AG08396 (cell line): ENCODE data around the gene PPOX.

Source experiments
- DNase-seq: peaks from one replicate; pipeline ENCODE4 v3.0.0; 2012; ENCODE audit warnings: low spot score, mixed read lengths

The PPOX gene

DNA sequence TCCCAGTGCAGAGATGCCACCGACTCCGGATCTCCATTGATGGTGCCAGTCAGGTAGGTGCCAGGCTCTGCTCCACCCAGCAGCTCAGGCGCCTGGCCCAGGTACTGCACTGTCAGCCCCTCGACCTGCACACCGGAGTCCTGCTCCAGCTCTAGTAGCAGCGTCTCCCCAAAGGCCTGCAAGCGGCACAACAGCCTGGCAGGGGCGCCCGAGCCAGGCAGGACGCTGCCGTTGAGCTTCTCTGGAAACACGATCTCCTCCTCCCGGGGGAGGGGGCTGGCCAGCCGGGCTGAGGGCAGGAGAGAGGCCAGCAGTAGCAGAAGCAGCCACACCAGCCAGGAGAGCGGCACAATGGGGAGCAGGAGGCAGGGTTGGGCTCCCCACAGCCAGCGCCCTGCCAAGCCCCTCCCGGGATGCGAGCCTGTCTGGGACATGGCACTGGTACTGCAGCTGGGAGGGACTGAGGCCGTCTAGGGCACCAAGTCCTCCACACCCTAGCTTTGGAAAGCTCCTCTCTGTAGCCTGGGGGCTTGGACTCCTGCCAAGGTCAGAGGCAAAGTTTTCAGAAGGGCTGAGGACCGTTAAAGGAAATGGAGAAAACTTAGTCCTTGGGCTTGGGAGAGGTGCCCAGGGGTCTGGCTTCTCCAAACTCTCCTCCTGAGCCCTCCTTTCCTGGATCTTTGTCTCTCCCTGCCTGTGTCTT, 32.1 kb downstream of the PPOX start:
- DNase-seq: no peak

DNA sequence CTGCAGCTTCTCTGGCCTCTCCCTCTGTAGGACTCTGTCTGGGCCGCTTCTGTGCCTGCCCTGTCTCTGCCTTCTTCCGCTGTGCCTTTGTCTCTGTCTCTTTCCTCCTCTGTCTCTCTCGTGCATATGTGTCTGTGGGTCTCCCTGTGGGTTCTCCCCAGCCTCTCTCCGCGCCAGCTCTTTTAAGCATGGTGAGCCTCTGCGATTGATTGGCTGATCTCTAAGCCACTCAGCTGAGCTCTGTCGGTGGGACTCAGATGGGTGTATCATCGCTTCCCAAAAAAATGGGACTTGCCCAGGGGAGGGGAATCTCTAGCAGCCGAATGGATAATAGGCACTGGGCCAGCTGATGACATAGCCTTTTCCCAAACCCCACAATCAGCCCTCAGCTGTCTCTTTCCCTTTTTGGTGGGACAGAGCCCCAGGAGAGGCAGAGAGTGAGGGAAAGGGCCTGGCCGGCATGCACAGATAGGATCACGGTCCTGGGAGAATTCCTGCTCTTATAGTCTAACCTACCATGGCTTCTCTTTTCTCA, 32.7 kb downstream of the PPOX start, which contains the start of gene ADAMTS4:
ADAMTS4 (minus strand) TSS at position 158 of the 535 bp plus-strand sequence. CDS start 427 bp downstream, outside the sequence.
- peak; percentile 81 for DNase-seq

DNA sequence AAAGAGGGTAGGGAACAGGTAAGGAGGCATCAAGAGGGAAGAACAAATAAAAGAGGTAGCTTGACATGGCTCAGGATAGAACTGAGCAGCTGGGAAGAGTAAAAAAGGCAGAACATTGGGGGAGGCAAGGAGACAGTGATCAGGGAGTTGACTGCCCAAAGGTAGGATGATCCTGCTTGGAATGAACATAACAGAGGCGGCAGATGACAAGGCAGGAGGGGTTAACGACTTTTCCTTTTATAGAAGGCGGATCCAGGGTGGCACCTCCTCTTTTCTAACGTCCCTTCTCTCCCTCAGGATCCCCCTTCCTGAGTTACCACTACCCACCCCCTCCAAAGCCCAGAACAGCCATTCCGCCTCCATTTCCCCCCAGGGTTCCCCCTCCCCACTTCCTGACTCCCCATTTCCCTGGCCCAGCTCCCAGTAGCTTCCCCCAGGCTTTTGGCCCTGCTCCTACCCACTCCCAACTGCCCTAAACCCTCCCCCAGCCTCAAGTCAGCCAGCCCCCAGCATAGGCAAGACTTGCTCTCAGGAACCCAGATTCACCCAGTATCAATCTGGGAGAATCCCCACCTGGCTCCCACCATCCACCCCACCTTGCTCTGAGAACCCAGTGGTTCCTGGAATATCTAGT, 33.4 kb downstream of the PPOX start:
- no peak for DNase-seq

DNA sequence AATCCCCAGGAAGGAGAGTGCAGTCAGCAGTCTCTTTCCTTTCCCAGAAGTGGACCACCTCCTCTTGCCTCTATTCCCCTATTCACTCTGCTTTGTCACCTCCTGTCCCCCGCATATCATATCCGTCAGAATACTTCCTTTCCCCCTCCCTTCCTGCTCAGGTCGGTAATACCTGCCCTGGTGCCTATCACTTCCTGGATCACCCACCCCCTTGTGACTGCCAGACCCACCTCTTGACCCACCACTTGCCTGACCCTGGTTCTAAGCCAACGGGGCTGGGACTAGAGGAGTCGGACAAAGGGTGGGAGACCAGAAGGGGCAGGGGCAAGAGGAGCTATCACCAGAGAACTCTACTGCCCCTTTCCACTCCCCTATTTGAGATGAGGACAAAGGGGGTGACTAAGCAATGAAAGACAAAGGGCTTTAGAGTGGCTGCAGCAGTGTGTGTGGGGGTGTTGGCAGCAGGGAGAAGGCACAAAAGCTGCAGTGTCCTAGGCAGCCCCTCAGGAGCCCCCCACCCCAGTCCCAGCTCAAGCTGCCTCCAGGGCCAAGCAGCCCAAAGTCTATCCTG, 34.3 kb downstream of the PPOX start:
- DNase-seq: no peak

DNA sequence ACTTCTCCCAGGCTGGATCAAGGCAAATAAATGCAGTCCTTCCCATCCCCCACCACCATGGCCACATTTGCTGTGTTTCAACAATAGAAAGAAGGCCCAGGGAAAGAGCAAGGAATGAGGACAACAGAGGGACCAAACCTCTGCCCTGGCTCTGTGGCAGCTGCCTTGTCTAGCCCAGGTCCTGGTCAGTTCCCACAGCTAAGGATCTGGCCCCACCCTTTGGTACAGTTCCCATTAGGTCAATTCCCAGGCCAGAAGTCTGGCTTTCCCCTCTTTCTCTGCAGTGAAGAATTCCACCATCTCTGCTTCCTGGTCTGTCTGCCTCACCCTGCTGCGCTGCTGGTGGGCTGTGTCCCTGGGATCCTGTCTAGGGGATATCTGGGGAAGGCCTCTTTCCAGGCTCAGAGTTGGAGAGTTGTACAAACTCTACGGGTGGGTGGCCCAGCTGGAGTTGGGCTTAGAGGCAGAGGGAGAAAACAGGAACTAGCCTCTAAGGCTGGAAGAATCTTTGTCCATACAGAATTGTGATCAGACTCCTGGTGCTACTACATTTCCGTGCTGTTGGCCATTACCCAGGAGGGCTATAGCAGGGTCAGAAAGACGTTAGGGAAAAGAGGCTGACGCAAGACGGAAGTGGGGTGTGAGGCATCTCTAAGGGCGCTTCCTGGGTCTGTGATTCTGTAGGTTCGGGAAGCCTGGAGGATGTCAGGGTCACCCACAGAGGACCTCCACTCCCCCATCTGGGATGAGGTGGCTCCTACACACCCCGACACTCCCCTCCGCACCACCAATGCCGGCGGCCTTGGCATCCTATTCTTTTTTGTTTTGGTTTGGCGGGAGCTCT, 35.0 kb downstream of the PPOX start:
- no peak for DNase-seq

DNA sequence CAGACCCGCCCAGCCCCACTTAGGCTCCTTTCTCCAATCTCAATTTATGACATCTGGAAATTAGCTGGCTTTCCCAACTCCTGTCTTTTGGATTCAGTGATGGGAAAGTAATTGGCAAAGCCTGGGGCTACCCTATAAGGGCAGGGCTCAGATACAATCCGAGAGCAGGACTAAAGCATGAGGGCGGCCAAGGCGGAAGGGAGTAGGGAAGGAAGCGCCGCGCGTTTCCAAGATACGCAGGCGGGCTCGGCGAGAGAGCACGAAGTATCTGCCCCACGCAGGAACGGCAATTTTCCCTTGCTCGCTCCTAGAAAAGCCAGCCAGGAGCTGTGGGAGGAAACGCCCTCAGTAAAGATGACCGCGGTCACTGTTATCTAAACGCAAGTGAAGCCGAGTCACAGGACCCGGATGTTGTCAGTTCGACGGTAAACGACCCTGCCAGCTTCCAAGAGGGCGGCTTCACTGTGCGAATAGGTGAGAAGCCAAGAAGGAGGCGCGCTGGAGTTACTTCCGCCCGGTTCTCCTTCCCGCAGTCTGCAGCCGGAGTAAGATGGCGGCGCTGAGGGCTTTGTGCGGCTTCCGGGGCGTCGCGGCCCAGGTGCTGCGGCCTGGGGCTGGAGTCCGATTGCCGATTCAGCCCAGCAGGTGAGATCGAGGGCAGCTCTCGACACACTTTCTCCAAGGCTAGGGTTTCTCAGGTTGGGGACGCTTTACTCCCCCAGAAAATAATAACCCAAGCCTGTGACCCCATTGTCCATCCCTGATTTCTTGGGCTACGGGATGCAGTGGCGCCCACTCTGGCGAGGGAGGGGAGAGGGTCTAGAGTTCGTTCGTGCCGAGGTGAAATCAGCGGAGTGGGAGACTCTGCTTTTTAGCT, 35.8 kb downstream of the PPOX start, which contains the start of gene NDUFS2:
NDUFS2 (plus strand) TSS at position 532 of the 877 bp plus-strand sequence; CDS start at position 551, 19 bp downstream.
- DNase-seq: peak; percentile 92

DNA sequence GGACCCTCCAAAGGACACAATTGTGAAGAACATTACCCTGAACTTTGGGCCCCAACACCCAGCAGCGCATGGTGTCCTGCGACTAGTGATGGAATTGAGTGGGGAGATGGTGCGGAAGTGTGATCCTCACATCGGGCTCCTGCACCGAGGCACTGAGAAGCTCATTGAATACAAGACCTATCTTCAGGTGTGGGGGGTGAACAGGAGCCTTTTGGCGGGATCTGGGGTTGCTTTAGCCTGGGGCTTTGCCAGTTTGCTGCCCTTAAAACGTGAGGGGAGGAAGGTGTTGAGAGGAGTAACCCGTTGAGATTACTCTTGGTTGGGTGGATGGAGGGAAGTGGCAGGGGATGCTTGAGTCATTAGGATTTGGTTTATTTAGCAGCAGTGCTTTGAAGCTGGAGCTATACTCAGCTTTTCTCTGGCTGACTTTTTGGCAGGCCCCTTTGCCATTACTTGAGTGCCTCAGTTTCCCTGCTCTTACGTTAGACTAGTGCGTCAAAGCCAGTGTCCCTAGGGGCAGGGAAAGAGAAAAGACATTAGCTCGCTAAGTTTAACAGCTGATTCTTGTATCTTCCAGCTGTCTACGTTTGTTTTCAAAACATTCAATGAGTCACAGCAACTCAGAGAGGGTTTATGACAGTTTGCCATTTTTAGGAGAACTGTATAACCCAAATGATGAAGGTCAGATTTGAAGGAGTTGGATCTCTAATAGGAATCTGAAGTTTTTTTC, 40.4 kb downstream of the PPOX start:
- DNase-seq: no peak

DNA sequence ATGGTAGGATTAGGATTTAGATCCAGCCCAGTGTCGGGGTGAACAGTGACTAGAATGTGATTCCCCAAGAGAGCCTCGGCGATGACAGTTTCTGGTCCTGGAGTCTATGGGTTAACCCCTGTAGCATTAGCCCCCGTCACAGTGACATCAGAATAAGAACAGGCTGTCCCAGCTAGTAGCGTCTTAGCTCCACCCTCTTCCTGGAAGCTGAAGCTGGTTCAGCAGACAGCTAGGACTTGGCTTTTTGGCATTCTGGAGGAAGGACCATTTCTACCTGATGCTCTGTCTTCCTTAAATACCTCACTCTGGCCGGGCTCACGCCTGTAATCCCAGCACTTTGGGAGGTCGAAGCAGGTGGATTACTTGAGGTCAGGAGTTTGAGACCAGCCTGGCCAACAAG, 40.9 kb downstream of the PPOX start:
- DNase-seq: no peak

DNA sequence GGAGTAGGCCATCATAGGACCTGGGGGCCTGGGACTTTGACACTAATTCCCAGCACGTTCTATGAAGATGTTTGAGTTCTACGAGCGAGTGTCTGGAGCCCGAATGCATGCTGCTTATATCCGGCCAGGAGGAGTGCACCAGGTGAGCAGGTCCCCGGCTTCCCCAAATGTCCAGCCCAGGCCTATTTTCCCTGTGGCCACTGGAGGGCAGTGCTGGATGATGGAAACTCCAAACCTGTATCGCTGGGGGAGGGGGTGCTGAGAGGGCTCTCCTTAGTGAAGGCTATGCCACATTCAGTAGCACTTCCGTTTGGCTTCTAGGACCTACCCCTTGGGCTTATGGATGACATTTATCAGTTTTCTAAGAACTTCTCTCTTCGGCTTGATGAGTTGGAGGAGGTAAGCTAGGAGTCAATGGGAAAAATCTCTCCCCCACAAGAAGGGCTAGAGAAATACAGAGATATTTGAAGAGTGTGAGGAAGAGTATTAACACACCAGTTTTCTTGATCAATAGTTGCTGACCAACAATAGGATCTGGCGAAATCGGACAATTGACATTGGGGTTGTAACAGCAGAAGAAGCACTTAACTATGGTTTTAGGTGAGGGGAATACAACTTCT, 43.7 kb downstream of the PPOX start:
- DNase-seq: peak; percentile 72

DNA sequence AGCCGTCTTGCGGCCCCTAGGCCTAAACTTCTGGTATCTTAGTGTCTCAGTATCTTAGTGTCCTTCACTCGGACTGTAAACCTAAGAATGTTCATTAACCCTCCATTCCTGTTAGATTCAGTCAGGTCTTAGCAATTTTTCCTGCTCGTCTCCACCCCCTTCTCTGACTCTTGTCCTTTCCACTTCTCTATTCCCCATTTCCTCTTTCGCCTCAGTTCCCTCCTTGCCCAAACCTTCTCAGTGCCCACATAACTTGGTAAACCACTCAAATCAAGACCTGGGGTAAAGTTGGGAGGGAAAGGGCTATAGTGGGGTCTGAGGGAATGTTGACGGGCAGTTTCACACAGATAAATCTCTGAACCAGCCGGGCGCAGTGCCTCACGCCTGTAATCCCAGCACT, 48.1 kb downstream of the PPOX start:
- no peak for DNase-seq

DNA sequence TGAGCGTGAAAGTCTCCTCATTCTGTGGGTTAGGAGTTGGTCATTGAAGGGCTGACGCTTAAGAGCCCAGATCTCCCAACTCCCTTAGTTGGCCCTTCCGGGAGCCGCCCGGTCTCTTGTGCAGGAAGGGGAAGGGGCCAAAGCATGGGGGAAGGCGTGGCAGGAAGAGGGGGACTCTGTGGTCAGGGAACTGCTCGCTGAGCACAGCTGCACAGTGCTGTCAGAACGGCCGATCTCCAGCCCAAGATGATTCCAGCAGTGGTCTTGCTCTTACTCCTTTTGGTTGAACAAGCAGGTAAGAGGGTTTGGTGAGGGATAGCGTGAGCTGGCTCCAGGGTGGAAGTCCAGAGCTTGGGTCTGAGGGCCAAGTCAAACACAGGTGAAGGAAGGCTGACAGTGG, 48.9 kb downstream of the PPOX start, which contains the start of gene FCER1G:
FCER1G (plus strand) TSS at position 220 of the 400 bp plus-strand sequence; CDS start at position 247, 27 bp downstream.
- no peak for DNase-seq

DNA sequence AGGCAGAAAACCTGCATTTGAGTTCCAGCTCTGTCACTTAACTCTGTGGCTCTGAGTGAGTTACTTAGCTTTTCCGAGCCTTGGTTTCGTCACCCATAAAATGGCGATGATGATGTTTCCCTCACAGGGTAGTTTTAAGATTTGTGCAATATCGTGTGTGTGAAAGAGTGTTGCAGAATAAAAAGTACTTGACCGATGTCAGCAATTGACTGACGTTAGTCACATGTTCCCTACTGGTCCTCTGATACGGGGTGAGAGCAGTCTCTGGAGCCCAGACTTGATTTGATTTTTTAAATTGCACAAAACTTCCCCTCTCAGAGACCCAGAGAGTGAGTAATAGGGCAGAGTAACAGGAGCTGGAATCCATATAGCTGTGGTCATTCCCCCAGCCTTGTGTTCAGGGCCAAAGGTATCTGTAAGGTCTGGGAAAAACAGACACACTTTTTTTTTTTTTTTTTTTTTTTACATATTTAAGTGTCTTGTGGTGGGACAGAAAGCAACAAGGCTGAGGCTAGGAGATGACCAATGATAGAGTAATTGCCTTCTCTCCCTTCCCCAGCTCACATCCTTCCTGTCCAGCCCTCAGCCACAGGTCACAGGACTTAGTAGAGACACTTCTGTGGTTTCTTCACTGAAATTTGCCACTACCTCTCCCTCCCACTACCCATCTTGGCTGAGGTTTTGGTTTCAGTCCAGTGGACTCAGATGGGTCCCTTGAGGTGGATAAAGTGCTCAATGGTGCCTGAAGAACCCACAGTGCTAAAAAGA, 50.9 kb downstream of the PPOX start:
- DNase-seq: no peak

DNA sequence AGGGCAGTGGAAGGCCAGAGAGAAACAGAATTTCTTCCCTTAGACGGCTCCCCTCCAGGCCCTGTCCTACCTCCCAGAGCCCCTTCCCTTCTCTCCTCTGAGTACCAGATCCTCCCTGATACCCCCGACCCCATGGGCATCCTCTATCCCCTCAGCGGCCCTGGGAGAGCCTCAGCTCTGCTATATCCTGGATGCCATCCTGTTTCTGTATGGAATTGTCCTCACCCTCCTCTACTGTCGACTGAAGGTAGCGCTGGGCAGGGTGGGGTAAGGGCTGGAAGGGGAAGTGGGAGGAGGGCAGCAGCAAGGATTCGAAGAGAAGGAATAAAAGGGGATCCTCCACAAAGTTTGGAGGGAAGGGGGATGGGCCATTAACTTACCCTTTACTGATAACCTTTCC, 51.6 kb downstream of the PPOX start:
- DNase-seq: no peak

DNA sequence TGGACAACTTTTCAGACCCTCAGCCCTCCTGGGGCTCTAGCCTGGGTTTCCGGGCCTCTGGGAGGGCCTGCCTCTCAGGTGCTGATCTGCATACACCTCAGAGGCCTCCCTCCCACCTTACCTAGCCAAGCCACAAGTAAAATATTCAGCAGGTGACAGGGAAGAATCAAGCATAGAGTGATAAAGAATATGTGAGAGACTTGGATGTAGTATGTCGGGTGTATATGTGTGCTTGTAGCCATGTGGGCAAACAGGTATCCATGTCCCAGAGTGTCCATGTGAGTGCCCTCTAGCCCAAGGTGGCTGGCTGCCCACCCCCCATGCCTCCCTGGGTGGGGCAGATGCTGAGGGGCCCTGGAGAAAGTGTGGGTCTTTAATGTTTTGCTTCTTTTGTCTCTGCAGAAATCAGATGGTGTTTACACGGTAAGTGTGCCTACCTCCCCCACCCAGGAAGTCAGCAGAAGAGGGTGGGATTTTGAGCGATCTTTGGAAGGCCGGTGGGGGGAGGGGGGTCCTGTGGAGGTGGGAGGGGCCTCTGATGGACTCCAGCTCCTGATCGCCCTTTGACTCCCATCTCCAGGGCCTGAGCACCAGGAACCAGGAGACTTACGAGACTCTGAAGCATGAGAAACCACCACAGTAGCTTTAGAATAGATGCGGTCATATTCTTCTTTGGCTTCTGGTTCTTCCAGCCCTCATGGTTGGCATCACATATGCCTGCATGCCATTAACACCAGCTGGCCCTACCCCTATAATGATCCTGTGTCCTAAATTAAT, 52.3 kb downstream of the PPOX start:
- DNase-seq: no peak

DNA sequence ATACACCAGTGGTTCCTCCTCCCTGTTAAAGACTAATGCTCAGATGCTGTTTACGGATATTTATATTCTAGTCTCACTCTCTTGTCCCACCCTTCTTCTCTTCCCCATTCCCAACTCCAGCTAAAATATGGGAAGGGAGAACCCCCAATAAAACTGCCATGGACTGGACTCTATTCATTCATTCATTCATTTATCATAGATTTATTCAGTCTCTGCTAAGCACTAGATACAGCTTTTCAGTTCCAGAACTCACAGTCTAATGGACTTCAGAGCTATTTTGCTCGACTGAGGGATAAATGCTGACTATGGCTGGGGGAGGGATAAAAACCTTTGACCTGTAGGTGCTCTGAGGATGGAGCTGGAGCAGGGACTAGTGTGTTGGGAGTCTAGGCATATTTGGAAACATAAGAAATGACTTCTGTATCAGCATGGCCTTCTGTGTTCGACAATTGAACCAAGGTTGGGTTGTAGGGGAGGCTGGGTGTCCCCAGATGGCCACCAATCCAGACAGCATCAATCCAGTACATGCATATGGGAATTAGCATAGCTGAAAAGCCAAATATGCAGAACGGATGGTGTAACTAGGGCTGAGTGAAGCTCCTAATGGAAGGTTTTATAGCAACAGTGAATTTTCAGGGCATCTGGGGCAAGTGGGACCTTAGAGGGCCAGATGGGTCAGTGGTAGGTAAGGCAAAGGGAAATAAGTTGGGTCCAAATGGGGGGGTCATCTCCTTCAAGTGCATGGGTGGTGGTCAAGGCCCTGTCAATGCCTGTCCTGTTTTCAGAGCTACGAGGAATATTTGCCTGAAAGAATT, 53.1 kb downstream of the PPOX start:
- DNase-seq: no peak

DNA sequence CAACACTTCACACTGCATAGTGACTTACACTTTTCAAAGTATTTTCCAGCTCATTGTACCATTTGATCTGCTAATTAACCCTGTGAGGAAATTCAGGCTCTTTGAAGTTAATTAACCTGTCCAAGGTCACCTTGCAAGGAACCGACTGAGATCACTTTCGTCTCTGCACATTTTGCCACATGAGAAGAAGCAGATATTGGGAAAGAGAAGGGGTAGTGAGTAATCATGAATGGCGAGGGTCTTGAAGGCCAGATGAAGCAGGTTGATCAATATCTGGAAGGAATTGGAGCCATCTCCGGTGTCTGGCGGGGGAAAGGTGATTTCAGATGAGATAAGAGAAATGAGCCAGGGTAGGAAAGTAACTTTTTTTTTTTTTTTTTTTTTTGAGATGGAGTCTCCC, 53.8 kb downstream of the PPOX start:
- DNase-seq: no peak
